GM13976 (cell line): ENCODE measurements around the gene TXLNB.

Source experiments
- DNase-seq: peaks from one replicate; pipeline ENCODE4 v3.0.0; 2012; ENCODE audit warnings: low spot score
- in situ Hi-C: fragments of 300-500 bp; cut with MboI; formaldehyde crosslinking; loops from one replicate; pipeline ENCODE4 v1.12.0; 2022; ENCODE audit warnings: low sequenced_read_pairs, mixed read lengths, inconsistent platforms; ENCODE audit not compliant: unreplicated experiment
- TF ChIP-seq, protein P1 (sequence below): IDR thresholded peaks from 2 replicates; pipeline ENCODE4 v1.5.1; 2012; ENCODE audit warnings: borderline replicate concordance, mild to moderate bottlenecking; ENCODE audit not compliant: insufficient read depth; ENCODE audit errors: extremely low read depth, missing control alignments, control extremely low read depth

Gene TXLNB

DNA sequence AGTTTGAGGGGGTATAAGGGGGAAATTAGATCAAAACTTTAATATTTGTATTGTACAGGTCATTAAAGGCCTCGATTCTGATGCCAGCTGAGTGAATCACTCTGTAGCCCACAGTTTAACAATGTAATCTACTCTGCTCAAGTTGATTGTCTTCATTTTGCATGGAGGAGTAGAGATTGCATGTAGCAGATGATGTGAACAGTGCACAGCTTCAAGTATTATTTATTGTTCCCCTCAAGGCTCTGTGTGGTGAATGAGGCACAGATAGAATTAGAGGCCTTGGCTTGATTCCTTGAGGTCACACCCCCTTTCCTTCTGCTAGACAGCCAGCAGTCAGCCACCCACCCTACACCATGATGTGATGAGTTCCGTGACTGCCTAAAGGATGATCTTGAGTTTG lies 38.1 kb downstream of the TXLNB start:
- in situ Hi-C loops = no loop called here
- TF ChIP-seq, protein P1, sequence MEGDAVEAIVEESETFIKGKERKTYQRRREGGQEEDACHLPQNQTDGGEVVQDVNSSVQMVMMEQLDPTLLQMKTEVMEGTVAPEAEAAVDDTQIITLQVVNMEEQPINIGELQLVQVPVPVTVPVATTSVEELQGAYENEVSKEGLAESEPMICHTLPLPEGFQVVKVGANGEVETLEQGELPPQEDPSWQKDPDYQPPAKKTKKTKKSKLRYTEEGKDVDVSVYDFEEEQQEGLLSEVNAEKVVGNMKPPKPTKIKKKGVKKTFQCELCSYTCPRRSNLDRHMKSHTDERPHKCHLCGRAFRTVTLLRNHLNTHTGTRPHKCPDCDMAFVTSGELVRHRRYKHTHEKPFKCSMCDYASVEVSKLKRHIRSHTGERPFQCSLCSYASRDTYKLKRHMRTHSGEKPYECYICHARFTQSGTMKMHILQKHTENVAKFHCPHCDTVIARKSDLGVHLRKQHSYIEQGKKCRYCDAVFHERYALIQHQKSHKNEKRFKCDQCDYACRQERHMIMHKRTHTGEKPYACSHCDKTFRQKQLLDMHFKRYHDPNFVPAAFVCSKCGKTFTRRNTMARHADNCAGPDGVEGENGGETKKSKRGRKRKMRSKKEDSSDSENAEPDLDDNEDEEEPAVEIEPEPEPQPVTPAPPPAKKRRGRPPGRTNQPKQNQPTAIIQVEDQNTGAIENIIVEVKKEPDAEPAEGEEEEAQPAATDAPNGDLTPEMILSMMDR = no peak
- DNase-seq = no peak

DNA sequence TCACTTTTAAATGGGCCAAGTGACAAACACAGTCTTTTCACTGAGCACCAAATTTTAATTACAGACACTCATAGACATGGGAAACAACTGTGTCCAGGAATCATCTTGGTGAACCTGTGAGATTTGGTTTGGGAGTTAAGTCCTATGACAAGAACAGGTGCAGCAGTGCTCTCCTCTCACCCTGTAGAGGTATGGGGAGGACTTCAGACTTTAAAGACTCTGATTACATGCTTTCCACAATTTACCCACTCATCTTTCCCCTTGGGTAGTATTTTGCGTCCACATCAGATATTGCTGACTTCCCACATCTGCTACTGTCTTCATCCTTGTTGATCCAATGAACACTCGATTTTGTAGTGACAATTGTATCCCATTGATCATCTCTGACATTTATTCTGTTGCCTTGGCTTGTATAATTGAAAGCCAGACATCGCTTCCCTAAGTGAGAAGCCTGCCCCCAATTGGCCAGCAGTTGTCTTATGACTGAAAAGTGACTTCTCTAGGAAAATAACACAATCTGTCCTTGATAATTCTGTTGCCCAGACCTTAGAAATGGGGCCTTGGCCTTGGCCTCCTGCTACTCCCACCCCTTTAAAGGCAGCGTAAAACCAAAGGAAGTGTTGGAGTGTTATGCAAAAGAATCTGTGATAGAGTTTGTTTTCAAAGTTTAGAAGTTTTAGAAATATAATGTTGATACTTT lies 40.0 kb downstream of the TXLNB start:
- no peak for DNase-seq
- TF ChIP-seq, protein P1 = no peak
- in situ Hi-C loops = no loop called here

DNA sequence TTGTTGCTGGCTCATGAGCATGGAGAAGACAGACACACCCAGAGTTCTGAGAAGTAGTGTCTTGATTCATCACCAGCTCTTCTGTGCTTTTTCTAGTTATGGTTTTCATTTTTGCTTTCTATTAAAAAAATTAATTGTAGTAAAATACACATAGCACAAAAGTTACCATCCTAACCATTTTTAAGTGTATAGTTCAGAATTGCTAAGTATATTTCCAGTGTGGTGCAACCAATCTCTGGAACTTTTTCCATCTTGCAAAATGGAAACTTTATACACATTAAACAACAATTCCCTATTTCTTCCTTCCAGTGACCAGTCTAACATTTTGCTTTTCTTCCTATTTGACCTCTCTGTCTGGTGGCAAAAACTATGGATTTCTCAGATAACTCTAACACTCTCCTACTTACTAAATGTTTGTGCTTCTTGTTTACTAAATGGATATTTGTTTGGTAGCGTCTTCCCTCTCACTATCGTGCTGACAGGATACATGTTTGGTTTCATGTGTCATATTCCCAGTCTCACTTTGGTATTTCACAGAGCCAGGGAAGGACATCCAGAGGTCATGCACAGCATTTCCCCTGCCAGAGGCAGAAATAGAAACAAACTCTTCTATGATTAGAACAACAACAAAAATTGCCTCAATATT lies 40.6 kb downstream of the TXLNB start:
- DNase-seq = no peak
- in situ Hi-C loops = no loop called here
- TF ChIP-seq, protein P1 = no peak

DNA sequence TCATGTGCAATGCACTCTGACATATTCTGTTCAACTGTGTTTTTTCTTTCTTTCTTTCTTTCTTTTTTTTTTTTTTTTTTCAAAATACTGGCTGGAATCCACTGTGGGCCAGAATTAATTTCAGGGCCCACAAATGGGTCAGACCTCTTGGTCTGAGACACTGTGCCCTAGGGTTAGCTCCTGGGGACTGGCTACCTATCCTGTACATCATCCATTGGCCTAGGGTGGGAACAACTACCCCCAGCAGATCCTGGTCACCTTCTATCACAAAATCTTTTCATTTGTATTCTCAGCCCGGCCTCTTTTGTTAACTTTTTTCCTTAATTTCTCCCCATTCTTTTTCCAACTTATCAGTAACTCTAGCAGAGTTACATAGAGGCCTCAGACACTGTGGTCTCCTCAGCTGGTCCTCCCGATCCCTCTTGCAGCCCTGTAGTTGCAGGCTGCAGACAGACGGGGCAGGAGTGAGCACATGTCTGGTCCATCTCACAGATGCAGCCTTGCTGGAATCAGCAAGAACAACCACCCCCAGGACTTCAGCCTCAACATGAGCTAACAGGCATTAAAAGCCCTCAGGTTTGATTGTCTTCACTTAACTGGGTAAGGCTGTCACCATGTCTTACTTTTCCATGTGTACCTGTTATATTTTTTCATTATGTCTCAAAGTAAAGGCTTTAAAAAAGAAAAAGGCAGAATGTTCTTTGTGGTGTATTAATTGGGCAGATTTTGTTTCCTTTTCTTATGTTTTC lies 41.3 kb downstream of the TXLNB start:
- DNase-seq = peak; percentile 72
- TF ChIP-seq, protein P1 = peak; percentile 73
- in situ Hi-C loops = no loop called here

DNA sequence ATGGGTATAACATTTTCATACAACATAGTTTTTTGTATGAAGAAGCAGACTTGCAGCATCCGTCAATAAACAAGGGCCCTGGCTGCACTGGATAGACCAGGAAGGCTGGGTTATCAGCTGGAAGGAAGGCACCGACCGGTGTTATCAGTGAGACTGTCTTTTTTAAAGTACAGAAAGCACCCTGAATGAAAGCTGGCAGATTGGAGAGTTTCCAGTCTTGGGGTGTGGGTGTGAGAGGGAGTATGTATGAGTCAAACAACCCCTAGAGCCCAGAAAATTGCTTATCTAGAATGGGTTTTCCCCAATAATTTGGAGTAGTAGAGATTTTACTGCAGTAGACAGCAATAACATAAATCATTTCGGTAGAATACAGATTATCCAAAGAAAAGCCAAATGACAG lies 42.4 kb downstream of the TXLNB start:
- TF ChIP-seq, protein P1 = no peak
- DNase-seq = peak; percentile 34
- in situ Hi-C loops = no loop called here

DNA sequence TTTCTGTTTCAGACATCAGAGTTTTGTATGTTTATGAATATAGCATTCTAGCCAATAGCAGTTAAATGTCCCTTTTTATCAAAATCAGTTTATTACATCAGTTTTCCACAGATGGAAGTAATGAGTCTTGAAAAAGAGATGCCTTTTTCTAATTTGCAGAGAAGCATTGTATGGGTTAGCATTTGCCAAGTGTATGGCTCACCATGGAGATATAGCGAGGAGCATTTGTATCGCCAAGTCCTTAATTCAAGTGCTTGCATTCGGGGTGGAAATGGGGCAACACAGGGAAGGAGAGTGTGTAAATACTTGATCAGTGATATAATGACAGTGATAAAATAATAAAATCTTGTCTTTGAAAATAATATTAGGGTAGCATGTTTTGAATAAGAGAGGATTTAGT lies 42.9 kb downstream of the TXLNB start:
- DNase-seq = no peak
- in situ Hi-C loops = no loop called here
- TF ChIP-seq, protein P1 = no peak
